Right lobe of liver (tissue), 6 donors: ENCODE results near the gene FERD3L. TPM values are rescaled to one million over a fixed set of nuclear protein-coding genes. Genes with fewer than 3 reads are reported as not detected.

Source experiments
- ATAC-seq, 4 donors: fragments of 200-7000 bp; cut with Tn5 transposase; one replicate each; pipeline ENCODE4 v1.9.1; 2020; ENCODE audit warnings: mild to moderate bottlenecking in 4 of 4, moderate library complexity in 4 of 4
- DNase-seq, 3 donors: peaks; one replicate each; pipeline ENCODE4 v3.0.0-alpha.2; 2020
- H3K27ac ChIP-seq, 3 donors: fragments of 200-600 bp; one replicate each; pipeline ENCODE4 v1.8.0; 2022
- H3K27me3 ChIP-seq, 2 donors: fragments of 200-600 bp; one replicate each; pipeline ENCODE4 v1.8.0; 2022
- H3K36me3 ChIP-seq, 4 donors: fragments of 200-600 bp; sonication (generic) in 1 of 4; one replicate each; pipeline versions ENCODE4 v1.5.1 to v1.8.0; 2017 to 2022; ENCODE audit warnings: control low read depth in 1 of 4
- H3K4me1 ChIP-seq, 4 donors: fragments of 200-600 bp; sonication (generic) in 1 of 4; one replicate each; pipeline versions ENCODE4 v1.5.1 to v1.8.0; 2017 to 2022; ENCODE audit warnings: control low read depth in 1 of 4
- H3K4me3 ChIP-seq, 3 donors: fragments of 200-600 bp; one replicate each; pipeline ENCODE4 v1.8.0; 2022
- H3K9me3 ChIP-seq, 4 donors: fragments of 200-600 bp; sonication (generic) in 1 of 4; one replicate each; pipeline versions ENCODE4 v1.5.1 to v1.8.0; 2017 to 2022; ENCODE audit warnings: control low read depth in 1 of 4
- POLR2A ChIP-seq: fragments of 450-650 bp; IDR thresholded peaks from one replicate; pipeline ENCODE4 v1.6.1; 2017; ENCODE audit warnings: antibody characterized with exemption, mild to moderate bottlenecking
- WGBS: methylation state at CpG from one replicate; pipeline ENCODE4 v1.1.6; 2018; ENCODE audit warnings: low coverage, low lambda C conversion rate; ENCODE audit not compliant: insufficient coverage; ENCODE audit errors: missing lambda C conversion rate; 5-methylcytosine and 5-hydroxymethylcytosine counted together
- intact Hi-C, 2 donors: fragments of 100-400 bp; cut with DNase I; formaldehyde crosslinking; loops; one replicate each; pipeline versions ENCODE4 v1.11.2 to v1.14.1; 2022
- total RNA-seq, 6 experiments: library from RNA; depleted of rRNA in 2 of 6; stranded (reverse); fragments of >200 nt in 2 of 6; fragmentation: NEBNext Ultra II Directional in 3 of 6; extraction: Animal tissue kit (Norgen Biotek cat#: 25700) in 3 of 6; gene quantifications; one replicate each; pipeline versions ENCODE4 v1.1.0 to v1.2.4, GENCODE V29; 2016 to 2023
- TF ChIP-seq, protein P1 (sequence below), 4 donors: fragments of 200-600 bp in 3 of 4; fragments of 450-650 bp in 1 of 4; IDR thresholded peaks; one replicate each; pipeline versions ENCODE4 v1.5.1 to v1.8.0; 2016 to 2022; ENCODE audit warnings: antibody characterized with exemption in 4 of 4, mild to moderate bottlenecking in 2 of 4
- donor health status: DM: no; HTN: yes; CAD: no.
- donor health status: DM: no; HTN: no; CAD: no.
- donor health status: DM: no; HTN: no; CAD: no.
- donor health status: DM: no; HTN: yes; CAD: no.
- donor health status: DM: no; HTN: yes; CAD: no.

The FERD3L gene
- total RNA-seq, 6 experiments from 2014 or later: not detected

- 47% methylated on average over 5 of the region's 5 CpGs for WGBS
- Histone ChIP-seq H3K27ac (no peak overlapping the region), H3K36me3 (no peaks in the 10 kb centered on the region), H3K4me1 (no peaks in the 10 kb centered on the region), H3K9me3 (no peaks in the 10 kb centered on the region), H3K4me3 (no peak overlapping the region), H3K27me3 (peaks cover 0 to 4% of the 10 kb centered on the region in 2 donors)
- DNase-seq: no peak
- no peak for ATAC-seq
- no peak for TF ChIP-seq POLR2A
- TF ChIP-seq, protein P1, sequence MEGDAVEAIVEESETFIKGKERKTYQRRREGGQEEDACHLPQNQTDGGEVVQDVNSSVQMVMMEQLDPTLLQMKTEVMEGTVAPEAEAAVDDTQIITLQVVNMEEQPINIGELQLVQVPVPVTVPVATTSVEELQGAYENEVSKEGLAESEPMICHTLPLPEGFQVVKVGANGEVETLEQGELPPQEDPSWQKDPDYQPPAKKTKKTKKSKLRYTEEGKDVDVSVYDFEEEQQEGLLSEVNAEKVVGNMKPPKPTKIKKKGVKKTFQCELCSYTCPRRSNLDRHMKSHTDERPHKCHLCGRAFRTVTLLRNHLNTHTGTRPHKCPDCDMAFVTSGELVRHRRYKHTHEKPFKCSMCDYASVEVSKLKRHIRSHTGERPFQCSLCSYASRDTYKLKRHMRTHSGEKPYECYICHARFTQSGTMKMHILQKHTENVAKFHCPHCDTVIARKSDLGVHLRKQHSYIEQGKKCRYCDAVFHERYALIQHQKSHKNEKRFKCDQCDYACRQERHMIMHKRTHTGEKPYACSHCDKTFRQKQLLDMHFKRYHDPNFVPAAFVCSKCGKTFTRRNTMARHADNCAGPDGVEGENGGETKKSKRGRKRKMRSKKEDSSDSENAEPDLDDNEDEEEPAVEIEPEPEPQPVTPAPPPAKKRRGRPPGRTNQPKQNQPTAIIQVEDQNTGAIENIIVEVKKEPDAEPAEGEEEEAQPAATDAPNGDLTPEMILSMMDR (IDR thresholded peaks at IDR 0.05): no peak
- intact Hi-C loops: no loop called here
Measured at GRCh38 chr7:19095353-19095860, 49.8 kb downstream of the FERD3L start.

Other genes starting within 250 kb of the FERD3L start
- gene TWIST1, start 27.8 kb downstream of the FERD3L start, total RNA-seq: under 1 TPM in 1 of 6 experiments, not detected in 5; 0.42 TPM